Measurements from ENCODE around the gene CHTF18. TPM values are rescaled to one million over a fixed set of nuclear protein-coding genes. Genes with fewer than 3 reads are reported as not detected.

Gene CHTF18
- total and polyA plus RNA-seq, 2 experiments from 2014 or later = 61.3 to 129 TPM

GRCh38 chr16:782258-782657, 6.2 kb upstream of the CHTF18 start (continued):
- TF ChIP-seq, protein P1, sequence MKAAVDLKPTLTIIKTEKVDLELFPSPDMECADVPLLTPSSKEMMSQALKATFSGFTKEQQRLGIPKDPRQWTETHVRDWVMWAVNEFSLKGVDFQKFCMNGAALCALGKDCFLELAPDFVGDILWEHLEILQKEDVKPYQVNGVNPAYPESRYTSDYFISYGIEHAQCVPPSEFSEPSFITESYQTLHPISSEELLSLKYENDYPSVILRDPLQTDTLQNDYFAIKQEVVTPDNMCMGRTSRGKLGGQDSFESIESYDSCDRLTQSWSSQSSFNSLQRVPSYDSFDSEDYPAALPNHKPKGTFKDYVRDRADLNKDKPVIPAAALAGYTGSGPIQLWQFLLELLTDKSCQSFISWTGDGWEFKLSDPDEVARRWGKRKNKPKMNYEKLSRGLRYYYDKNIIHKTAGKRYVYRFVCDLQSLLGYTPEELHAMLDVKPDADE (IDR thresholded peaks at IDR 0.05) = no peak
- TF ChIP-seq JUNB (IDR thresholded peaks at IDR 0.05; ENCODE audit: unreplicated experiment) (no peak), NANOG (IDR thresholded peaks at IDR 0.05; ENCODE audit: borderline replicate concordance) (no peak), EZH2phosphoT487 (IDR thresholded peaks at IDR 0.05; ENCODE audit: unreplicated experiment) (no peak), STAT1 (IDR thresholded peaks at IDR 0.05; ENCODE audit: unreplicated experiment) (no peak), ZNF331 (CRISPR knock-in tag; IDR thresholded peaks at IDR 0.05; ENCODE audit: low read depth) (no peak)
- TF ChIP-seq, protein P2, sequence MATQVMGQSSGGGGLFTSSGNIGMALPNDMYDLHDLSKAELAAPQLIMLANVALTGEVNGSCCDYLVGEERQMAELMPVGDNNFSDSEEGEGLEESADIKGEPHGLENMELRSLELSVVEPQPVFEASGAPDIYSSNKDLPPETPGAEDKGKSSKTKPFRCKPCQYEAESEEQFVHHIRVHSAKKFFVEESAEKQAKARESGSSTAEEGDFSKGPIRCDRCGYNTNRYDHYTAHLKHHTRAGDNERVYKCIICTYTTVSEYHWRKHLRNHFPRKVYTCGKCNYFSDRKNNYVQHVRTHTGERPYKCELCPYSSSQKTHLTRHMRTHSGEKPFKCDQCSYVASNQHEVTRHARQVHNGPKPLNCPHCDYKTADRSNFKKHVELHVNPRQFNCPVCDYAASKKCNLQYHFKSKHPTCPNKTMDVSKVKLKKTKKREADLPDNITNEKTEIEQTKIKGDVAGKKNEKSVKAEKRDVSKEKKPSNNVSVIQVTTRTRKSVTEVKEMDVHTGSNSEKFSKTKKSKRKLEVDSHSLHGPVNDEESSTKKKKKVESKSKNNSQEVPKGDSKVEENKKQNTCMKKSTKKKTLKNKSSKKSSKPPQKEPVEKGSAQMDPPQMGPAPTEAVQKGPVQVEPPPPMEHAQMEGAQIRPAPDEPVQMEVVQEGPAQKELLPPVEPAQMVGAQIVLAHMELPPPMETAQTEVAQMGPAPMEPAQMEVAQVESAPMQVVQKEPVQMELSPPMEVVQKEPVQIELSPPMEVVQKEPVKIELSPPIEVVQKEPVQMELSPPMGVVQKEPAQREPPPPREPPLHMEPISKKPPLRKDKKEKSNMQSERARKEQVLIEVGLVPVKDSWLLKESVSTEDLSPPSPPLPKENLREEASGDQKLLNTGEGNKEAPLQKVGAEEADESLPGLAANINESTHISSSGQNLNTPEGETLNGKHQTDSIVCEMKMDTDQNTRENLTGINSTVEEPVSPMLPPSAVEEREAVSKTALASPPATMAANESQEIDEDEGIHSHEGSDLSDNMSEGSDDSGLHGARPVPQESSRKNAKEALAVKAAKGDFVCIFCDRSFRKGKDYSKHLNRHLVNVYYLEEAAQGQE (IDR thresholded peaks at IDR 0.05; ENCODE audit: unreplicated experiment) = no peak

DNA sequence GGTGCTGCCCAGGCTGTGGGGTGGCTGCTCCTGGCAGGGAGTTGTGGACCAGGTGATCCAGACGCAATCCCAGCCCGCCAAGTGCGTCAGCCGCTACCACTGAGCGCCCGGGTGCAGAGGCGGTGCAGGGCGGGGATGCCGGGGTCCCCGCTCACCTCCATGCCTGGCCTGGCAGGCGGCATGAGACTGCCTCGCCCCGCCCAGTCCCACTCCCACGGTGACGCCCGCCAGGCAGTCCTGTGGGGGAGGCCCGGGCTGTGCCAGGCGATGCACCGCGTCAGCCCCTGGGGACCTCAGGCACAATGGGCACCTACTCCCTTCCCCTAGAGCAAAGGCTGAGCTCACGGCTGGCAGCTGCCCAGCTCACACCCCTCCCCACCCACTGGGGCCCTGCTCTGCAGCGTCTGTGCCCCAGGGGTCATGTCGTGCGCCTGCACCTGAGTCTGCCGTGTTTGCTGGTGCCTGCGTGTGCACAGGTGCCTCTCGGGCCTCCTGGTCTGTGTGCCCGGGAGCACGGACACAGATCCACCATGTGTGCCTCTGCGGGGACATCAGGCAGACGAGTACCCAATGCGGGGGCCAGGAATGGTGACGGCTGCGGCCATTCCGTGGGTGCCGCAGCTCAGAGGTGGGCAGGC, 5.5 kb upstream of the CHTF18 start:
- Histone ChIP-seq H3K36me3 (ENCODE audit: insufficient read depth) (no peaks in the 10 kb centered on the region), H3K4me2 (no peak overlapping the region), H3K9me2 (ENCODE audit: insufficient read depth) (no peaks in the 10 kb centered on the region), H3K4me1 (ENCODE audit: insufficient read depth) (no peaks in the 10 kb centered on the region), H3F3A (replicated peaks; ENCODE audit: low read depth) (peaks cover 3% of the 10 kb centered on the region; the same call in 1 of the 2 replicates), H3K27me3 (ENCODE audit: insufficient read depth) (no peaks in the 10 kb centered on the region), H2AFZ (no peak overlapping the region), H3K4me3 (no peak overlapping the region), H3K79me2 (replicated peaks; ENCODE audit: insufficient read depth) (no peaks in the 10 kb centered on the region; the same call in 1 of the 2 replicates), H4K20me1 (replicated peaks; ENCODE audit: insufficient read depth) (no peaks in the 10 kb centered on the region; the same call in 1 of the 2 replicates), H3K27ac (ENCODE audit: low read depth) (no peak overlapping the region)
- ATAC-seq = no peak
- H3K9me3 Mint-ChIP-seq = no peaks in the 10 kb centered on the region
- H3K4me3 Mint-ChIP-seq = no peak overlapping the region
- H3K27me3 Mint-ChIP-seq (ENCODE audit: insufficient read depth, low read depth, poor library complexity) = peaks cover 14% of the 10 kb centered on the region
- DNase-seq (ENCODE audit: low spot score) = no peak
- H3K4me1 Mint-ChIP-seq = no peaks in the 10 kb centered on the region
- peaks cover 2% of the 10 kb centered on the region; the same call in 1 of the 3 replicates for H3K36me3 Mint-ChIP-seq (ENCODE audit: low read depth)
- no peak overlapping the region for H3K27ac Mint-ChIP-seq
- TF ChIP-seq, protein P2 (IDR thresholded peaks at IDR 0.05; ENCODE audit: unreplicated experiment) = no peak
- TF ChIP-seq NANOG (IDR thresholded peaks at IDR 0.05; ENCODE audit: borderline replicate concordance) (no peak), JUNB (IDR thresholded peaks at IDR 0.05; ENCODE audit: unreplicated experiment) (no peak)
- TF ChIP-seq, protein P1 (IDR thresholded peaks at IDR 0.05) = no peak
